A673 (cell line): ENCODE results near the gene PDE4C.

ENCODE experiments used
- CTCF ChIP-seq: fragments of 300-800, 200-600 bp; sonication (generic); conservative IDR thresholded peaks from 2 replicates; pipeline ENCODE4 v1.5.1; 2017; ENCODE audit warnings: low read depth, mild to moderate bottlenecking, antibody characterized with exemption, low read length, moderate library complexity, mixed read lengths
- EZH2 ChIP-seq: fragments of 200-600 bp; sonication (generic); IDR thresholded peaks from 2 replicates; pipeline ENCODE4 v1.6.1; 2017; ENCODE audit warnings: borderline replicate concordance, low read depth, mild to moderate bottlenecking, mixed read lengths, antibody characterized with exemption, low read length; ENCODE audit not compliant: poor library complexity, severe bottlenecking

DNA sequence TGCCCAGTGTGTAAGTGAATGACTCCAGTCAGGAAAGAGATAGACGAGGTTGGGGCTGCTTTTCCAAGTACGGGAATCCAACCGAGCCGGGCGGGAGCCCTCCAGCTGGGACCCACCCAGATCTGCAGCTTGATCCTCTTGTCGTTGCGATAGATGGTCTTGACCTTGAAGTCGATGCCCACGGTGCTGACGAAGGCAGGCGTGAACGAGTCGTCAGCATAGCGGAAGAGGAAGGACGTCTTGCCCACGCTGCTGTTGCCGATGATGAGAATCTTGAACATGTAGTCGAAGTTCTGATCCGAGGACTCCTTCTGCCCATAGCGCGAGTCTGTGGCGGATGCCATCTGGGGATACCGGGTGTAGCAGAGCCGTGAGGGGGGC, 23.9 kb downstream of the PDE4C start:
- TF ChIP-seq CTCF (no peak), EZH2 (no peak)
